NCI-H345 (cell line): ENCODE data around the gene DTNB.
A peak's percentile ranks its signal among the peaks of the same experiment; 100 is the strongest.
"Not testable (repeated sequence)": the region's sequence is repeated elsewhere in the genome, so short reads cannot be mapped to it uniquely, and the experiment has no call there.

ENCODE experiments used
- DNase-seq: peaks from one replicate; lab custom pipeline; 2025; lab: John Stamatoyannopoulos, UW

DTNB gene

GRCh38 chr2:25588576-25588975, 84.8 kb downstream of the DTNB start:
- DNase-seq = no peak

- no peak for DNase-seq
Observed at GRCh38 chr2:25587361-25587760, 86.0 kb downstream of the DTNB start.

- no peak for DNase-seq
Observed at GRCh38 chr2:25586726-25587144, 86.6 kb downstream of the DTNB start.

- no peak for DNase-seq
Observed at GRCh38 chr2:25585189-25585588, 88.2 kb downstream of the DTNB start.

GRCh38 chr2:25582077-25582830, 91.1 kb downstream of the DTNB start:
- no peak for DNase-seq

- no peak for DNase-seq
Observed at GRCh38 chr2:25576596-25576995, 96.8 kb downstream of the DTNB start.

GRCh38 chr2:25572638-25573037, 100.7 kb downstream of the DTNB start:
- DNase-seq = no peak

GRCh38 chr2:25570161-25570845, 103.1 kb downstream of the DTNB start:
- no peak for DNase-seq

GRCh38 chr2:25567406-25567805, 106.0 kb downstream of the DTNB start:
- peak; percentile 30 for DNase-seq

- no peak for DNase-seq
Observed at GRCh38 chr2:25566694-25567093, 106.7 kb downstream of the DTNB start.

- peak; percentile 49 for DNase-seq
Observed at GRCh38 chr2:25566094-25566493, 107.3 kb downstream of the DTNB start.

GRCh38 chr2:25561136-25561850, 112.1 kb downstream of the DTNB start:
- DNase-seq = no peak

- no peak for DNase-seq
Observed at GRCh38 chr2:25559148-25559547, 114.2 kb downstream of the DTNB start.

GRCh38 chr2:25558262-25558661, 115.1 kb downstream of the DTNB start:
- no peak for DNase-seq

GRCh38 chr2:25557179-25558036, 116.0 kb downstream of the DTNB start:
- DNase-seq = no peak

- DNase-seq = no peak
Observed at GRCh38 chr2:25552318-25552717, 121.1 kb downstream of the DTNB start.

- DNase-seq = no peak
Observed at GRCh38 chr2:25551316-25551715, 122.1 kb downstream of the DTNB start.

GRCh38 chr2:25549571-25549970, 123.8 kb downstream of the DTNB start:
- not testable (repeated sequence) for DNase-seq

GRCh38 chr2:25548601-25549000, 124.8 kb downstream of the DTNB start:
- DNase-seq = peak; percentile 28

GRCh38 chr2:25546852-25547251, 126.5 kb downstream of the DTNB start:
- no peak for DNase-seq

- no peak for DNase-seq
Observed at GRCh38 chr2:25545899-25546298, 127.5 kb downstream of the DTNB start.

GRCh38 chr2:25544445-25544844, 128.9 kb downstream of the DTNB start:
- DNase-seq = no peak
